HAP-1 (cell line): ENCODE data around the gene OPRL1.

Source experiments
- DNase-seq, 2 experiments: peaks; one replicate each; pipeline ENCODE4 v3.0.0-alpha.2; 2016 to 2020; ENCODE audit warnings: low spot score in 2 of 2
- H3K27me3 ChIP-seq: fragments of 250-450 bp; sonication (Bioruptor Pico); 2 replicates; pipeline ENCODE4 v1.5.1; 2020; ENCODE audit warnings: low read depth, mild to moderate bottlenecking, moderate library complexity
- H3K36me3 ChIP-seq: fragments of 250-450 bp; sonication (Bioruptor Pico); replicated peaks from 2 replicates; pipeline ENCODE4 v1.5.1; 2020; ENCODE audit warnings: mild to moderate bottlenecking
- H3K4me1 ChIP-seq: fragments of 250-450 bp; sonication (Bioruptor Pico); 2 replicates; pipeline ENCODE4 v1.5.1; 2020; ENCODE audit warnings: mild to moderate bottlenecking
- H3K4me3 ChIP-seq: fragments of 250-450 bp; sonication (Bioruptor Pico); 2 replicates; pipeline ENCODE4 v1.5.1; 2020; ENCODE audit warnings: mild to moderate bottlenecking, moderate library complexity
- H3K9me3 ChIP-seq: fragments of 250-450 bp; sonication (Bioruptor Pico); 2 replicates; pipeline ENCODE4 v1.5.1; 2020; ENCODE audit warnings: mild to moderate bottlenecking, moderate library complexity
- in situ Hi-C: fragments of 300-500 bp; cut with MboI; formaldehyde crosslinking; loops from 3 replicates; pipeline ENCODE4 v1.14.3; 2020; ENCODE audit warnings: low sequenced_read_pairs, inconsistent platforms, mixed read lengths

OPRL1 gene

GRCh38 chr20:64136004-64136710 lies 56.3 kb downstream of the OPRL1 start:
- Histone ChIP-seq H3K27me3 (no peaks in the 10 kb centered on the region), H3K9me3 (no peaks in the 10 kb centered on the region), H3K4me3 (no peak overlapping the region), H3K36me3 (no peaks in the 10 kb centered on the region), H3K4me1 (peaks cover 2% of the 10 kb centered on the region; the same call in 1 of the 2 replicates)
- no peak for DNase-seq
- in situ Hi-C loops = no loop called here

- no peaks in the 10 kb centered on the region for H3K36me3 ChIP-seq
Observed at GRCh38 chr20:64137598-64138031, 57.7 kb downstream of the OPRL1 start.

GRCh38 chr20:64138276-64138815 lies 58.5 kb downstream of the OPRL1 start:
- peaks cover 2% of the 10 kb centered on the region; the same call in 1 of the 2 replicates for H3K4me1 ChIP-seq
- DNase-seq = no peak
- in situ Hi-C loops = no loop called here
- H3K36me3 ChIP-seq = no peaks in the 10 kb centered on the region
- no peaks in the 10 kb centered on the region for H3K9me3 ChIP-seq
- H3K4me3 ChIP-seq = no peak overlapping the region
- H3K27me3 ChIP-seq = no peaks in the 10 kb centered on the region

More at GRCh38 chr20:64137598-64138031, 57.7 kb downstream of the OPRL1 start:
- H3K27me3 ChIP-seq = no peaks in the 10 kb centered on the region
- H3K9me3 ChIP-seq = no peaks in the 10 kb centered on the region
- H3K4me1 ChIP-seq = peaks cover 2% of the 10 kb centered on the region; the same call in 1 of the 2 replicates
- H3K4me3 ChIP-seq = no peak overlapping the region
- DNase-seq = no peak
- in situ Hi-C loops = no loop called here

GRCh38 chr20:64139199-64140060 lies 59.5 kb downstream of the OPRL1 start:
- in situ Hi-C loops = no loop called here
- H3K9me3 ChIP-seq = no peaks in the 10 kb centered on the region
- no peak overlapping the region for H3K4me3 ChIP-seq
- H3K27me3 ChIP-seq = no peaks in the 10 kb centered on the region
- DNase-seq = peak in 1 of 2 experiments; percentile 7
- no peaks in the 10 kb centered on the region for H3K36me3 ChIP-seq
- peaks cover 2% of the 10 kb centered on the region; the same call in 1 of the 2 replicates for H3K4me1 ChIP-seq

GRCh38 chr20:64140061-64140931 lies 60.4 kb downstream of the OPRL1 start:
- Histone ChIP-seq H3K4me3 (no peak overlapping the region), H3K36me3 (no peaks in the 10 kb centered on the region), H3K27me3 (no peaks in the 10 kb centered on the region), H3K9me3 (peaks cover 6% of the 10 kb centered on the region), H3K4me1 (peaks cover 2% of the 10 kb centered on the region; the same call in 1 of the 2 replicates)
- in situ Hi-C loops = no loop called here
- peak; percentile 9 to 10 for DNase-seq

- in situ Hi-C loops = no loop called here
- no peak for DNase-seq
- peaks cover 8% of the 10 kb centered on the region for H3K9me3 ChIP-seq
- H3K4me3 ChIP-seq = no peak overlapping the region
- H3K36me3 ChIP-seq = no peaks in the 10 kb centered on the region
- peaks cover 2% of the 10 kb centered on the region; the same call in 1 of the 2 replicates for H3K4me1 ChIP-seq
- H3K27me3 ChIP-seq = no peaks in the 10 kb centered on the region
Observed at GRCh38 chr20:64140956-64141355, 61.1 kb downstream of the OPRL1 start.

- H3K9me3 ChIP-seq = peaks cover 8% of the 10 kb centered on the region
- peaks cover 2% of the 10 kb centered on the region; the same call in 1 of the 2 replicates for H3K4me1 ChIP-seq
- in situ Hi-C loops = no loop called here
- H3K4me3 ChIP-seq = no peak overlapping the region
- no peaks in the 10 kb centered on the region for H3K36me3 ChIP-seq
- peak in 1 of 2 experiments; percentile 5 for DNase-seq
- no peaks in the 10 kb centered on the region for H3K27me3 ChIP-seq
Observed at GRCh38 chr20:64142590-64142989, 62.7 kb downstream of the OPRL1 start.

GRCh38 chr20:64143018-64143801 lies 63.3 kb downstream of the OPRL1 start:
- no peaks in the 10 kb centered on the region for H3K36me3 ChIP-seq
- H3K9me3 ChIP-seq = peaks cover 8% of the 10 kb centered on the region
- no peak overlapping the region for H3K4me3 ChIP-seq
- no peaks in the 10 kb centered on the region for H3K27me3 ChIP-seq
- peaks cover 2% of the 10 kb centered on the region; the same call in 1 of the 2 replicates for H3K4me1 ChIP-seq
- in situ Hi-C loops = no loop called here
- DNase-seq = peak in 1 of 2 experiments; percentile 4

GRCh38 chr20:64144144-64144912 lies 64.4 kb downstream of the OPRL1 start:
- peaks cover 2% of the 10 kb centered on the region; the same call in 1 of the 2 replicates for H3K4me1 ChIP-seq
- H3K9me3 ChIP-seq = peaks cover 8% of the 10 kb centered on the region
- in situ Hi-C loops = no loop called here
- H3K4me3 ChIP-seq = no peak overlapping the region
- no peaks in the 10 kb centered on the region for H3K36me3 ChIP-seq
- DNase-seq = no peak
- H3K27me3 ChIP-seq = no peaks in the 10 kb centered on the region

- no peak overlapping the region for H3K4me3 ChIP-seq
- in situ Hi-C loops = no loop called here
- peak in 1 of 2 experiments; percentile 36 for DNase-seq
- H3K27me3 ChIP-seq = no peaks in the 10 kb centered on the region
- no peaks in the 10 kb centered on the region for H3K4me1 ChIP-seq
- H3K9me3 ChIP-seq = peaks cover 8% of the 10 kb centered on the region
- H3K36me3 ChIP-seq = no peaks in the 10 kb centered on the region
Observed at GRCh38 chr20:64145458-64146300, 65.8 kb downstream of the OPRL1 start.

GRCh38 chr20:64146301-64146935 lies 66.5 kb downstream of the OPRL1 start:
- Histone ChIP-seq H3K27me3 (no peaks in the 10 kb centered on the region), H3K36me3 (no peaks in the 10 kb centered on the region), H3K4me1 (no peaks in the 10 kb centered on the region), H3K9me3 (peaks cover 8% of the 10 kb centered on the region), H3K4me3 (no peak overlapping the region)
- DNase-seq = no peak
- in situ Hi-C loops = no loop called here
